Esophagus muscularis mucosa (tissue), 4 donors: ENCODE measurements around the gene EVC. TPM values are rescaled to one million over a fixed set of nuclear protein-coding genes. Genes with fewer than 3 reads are reported as not detected.

ENCODE experiments used
- DNase-seq: peaks from one replicate; pipeline ENCODE4 v3.0.0-alpha.2; 2017; ENCODE audit errors: extremely low spot score
- H3K27ac ChIP-seq, 4 donors: fragments of 200-600 bp; sonication (generic); replicated peaks in 1 of 4; 1 replicate in 3 of 4; 2 replicates in 1 of 4; pipeline ENCODE4 v1.5.1; 2016 to 2019; ENCODE audit warnings: mild to moderate bottlenecking in 1 of 4
- H3K27me3 ChIP-seq, 4 donors: fragments of 200-600 bp; sonication (generic); one replicate each; pipeline versions ENCODE4 v1.5.1 to v1.6.0; 2016 to 2019
- H3K36me3 ChIP-seq, 4 donors: fragments of 200-600 bp; sonication (generic); one replicate each; pipeline ENCODE4 v1.5.1; 2016 to 2019
- H3K4me1 ChIP-seq, 4 donors: fragments of 200-600 bp; sonication (generic); one replicate each; pipeline ENCODE4 v1.5.1; 2016 to 2019
- H3K4me3 ChIP-seq, 4 donors: fragments of 200-600 bp; sonication (generic); 1 replicate in 2 of 4; 2 replicates in 2 of 4; pipeline ENCODE4 v1.5.1; 2016 to 2019; ENCODE audit warnings: mild to moderate bottlenecking in 4 of 4, moderate library complexity in 1 of 4
- H3K9me3 ChIP-seq, 4 donors: fragments of 200-600 bp; sonication (generic); 1 replicate in 3 of 4; 2 replicates in 1 of 4; pipeline ENCODE4 v1.5.1; 2016 to 2019
- CTCF ChIP-seq, 3 experiments: fragments of 200-600 bp in 2 of 3; fragments of 450-650 bp in 1 of 3; sonication (generic) in 2 of 3; IDR thresholded peaks; one replicate each; pipeline ENCODE4 v1.5.1; 2017 to 2019; ENCODE audit warnings: antibody characterized with exemption in 3 of 3, mild to moderate bottlenecking in 2 of 3, moderate library complexity in 1 of 3
- EP300 ChIP-seq: sonication (generic); formaldehyde crosslinking; IDR thresholded peaks from one replicate; pipeline ENCODE4 v1.6.1; 2017; ENCODE audit warnings: antibody characterized with exemption
- POLR2A ChIP-seq: fragments of 450-650 bp; IDR thresholded peaks from one replicate; pipeline ENCODE4 v1.6.1; 2017; ENCODE audit warnings: antibody characterized with exemption, moderate library complexity, mild to moderate bottlenecking, low read depth
- POLR2AphosphoS5 ChIP-seq, 2 donors: sonication (generic); formaldehyde crosslinking; IDR thresholded peaks; one replicate each; pipeline ENCODE4 v1.6.1; 2017; ENCODE audit warnings: antibody characterized with exemption in 2 of 2
- WGBS: methylation state at CpG from one replicate; pipeline ENCODE4 v1.1.5; 2018; 5-methylcytosine and 5-hydroxymethylcytosine counted together
- intact Hi-C: fragments of 100-400 bp; cut with DNase I; formaldehyde crosslinking; loops from one replicate; pipeline ENCODE4 v1.15.1; 2023
- total RNA-seq, 4 donors: library from RNA; depleted of rRNA; stranded (reverse); fragments of >200 nt; gene quantifications; one replicate each; pipeline versions ENCODE4 v1.1.0 to v1.2.1, GENCODE V29; 2016

The EVC gene
- total RNA-seq, 4 donors from 2014 or later: 25.7 to 59.6 (median 44.2) TPM

- H3K4me1 ChIP-seq: peaks cover 0 to 3% (median 0%) of the 10 kb centered on the region in 4 donors
- no peak for DNase-seq
- peaks cover 14 to 96% (median 47%) of the 10 kb centered on the region in 4 donors for H3K36me3 ChIP-seq
- H3K9me3 ChIP-seq: no peaks in the 10 kb centered on the region
- intact Hi-C loops: no loop called here
- H3K4me3 ChIP-seq: no peak overlapping the region
- H3K27me3 ChIP-seq: no peaks in the 10 kb centered on the region
- H3K27ac ChIP-seq: no peak overlapping the region
- TF ChIP-seq POLR2AphosphoS5 (IDR thresholded peaks at IDR 0.05) (no peak), POLR2A (no peak), CTCF (IDR thresholded peaks at IDR 0.05) (no peak), EP300 (no peak)
- 95% methylated on average over 12 of the region's 12 CpGs for WGBS
Measured at GRCh38 chr4:5802565-5802964, 91.6 kb downstream of the EVC start.

- H3K36me3 ChIP-seq: peaks cover 19 to 96% (median 47%) of the 10 kb centered on the region in 4 donors
- no peak for DNase-seq
- TF ChIP-seq CTCF (IDR thresholded peaks at IDR 0.05) (no peak), POLR2AphosphoS5 (IDR thresholded peaks at IDR 0.05) (no peak), POLR2A (no peak), EP300 (no peak)
- intact Hi-C loops: no loop called here
- no peak overlapping the region for H3K27ac ChIP-seq
- 87% methylated on average over 12 of the region's 14 CpGs for WGBS
- no peaks in the 10 kb centered on the region for H3K27me3 ChIP-seq
- no peak overlapping the region for H3K4me3 ChIP-seq
- peaks cover 0 to 6% (median 2%) of the 10 kb centered on the region in 4 donors for H3K4me1 ChIP-seq
- H3K9me3 ChIP-seq: no peaks in the 10 kb centered on the region
Measured at GRCh38 chr4:5804656-5805055, 93.7 kb downstream of the EVC start.

GRCh38 chr4:5805270-5805669 lies 94.3 kb downstream of the EVC start:
- TF ChIP-seq EP300 (no peak), POLR2AphosphoS5 (IDR thresholded peaks at IDR 0.05) (no peak)
- Histone ChIP-seq H3K4me1 (peaks cover 0 to 6% (median 2%) of the 10 kb centered on the region in 4 donors), H3K27ac (no peak overlapping the region), H3K36me3 (peaks cover 25 to 96% (median 51%) of the 10 kb centered on the region in 4 donors), H3K27me3 (no peaks in the 10 kb centered on the region), H3K4me3 (no peak overlapping the region), H3K9me3 (peaks cover 0 to 4% (median 0%) of the 10 kb centered on the region in 4 donors)
- intact Hi-C loops: no loop called here
- 97% methylated on average over 10 of the region's 11 CpGs for WGBS
- DNase-seq: no peak

GRCh38 chr4:5808081-5808741 lies 97.2 kb downstream of the EVC start:
- no peak overlapping the region for H3K27ac ChIP-seq
- no peak for DNase-seq
- H3K4me1 ChIP-seq: peaks cover 0 to 6% (median 2%) of the 10 kb centered on the region in 4 donors
- peaks cover 0 to 9% (median 0%) of the 10 kb centered on the region in 4 donors for H3K9me3 ChIP-seq
- 79% methylated on average over 6 of the region's 10 CpGs for WGBS
- TF ChIP-seq CTCF (IDR thresholded peaks at IDR 0.05) (no peak), POLR2AphosphoS5 (IDR thresholded peaks at IDR 0.05) (no peak), POLR2A (no peak), EP300 (no peak)
- no peaks in the 10 kb centered on the region for H3K27me3 ChIP-seq
- H3K36me3 ChIP-seq: peaks cover 22 to 96% (median 56%) of the 10 kb centered on the region in 4 donors
- no peak overlapping the region for H3K4me3 ChIP-seq
- intact Hi-C loops: no loop called here

GRCh38 chr4:5809216-5809776 lies 98.3 kb downstream of the EVC start:
- H3K27me3 ChIP-seq: no peaks in the 10 kb centered on the region
- peaks cover 0 to 9% (median 0%) of the 10 kb centered on the region in 4 donors for H3K9me3 ChIP-seq
- DNase-seq: no peak
- H3K4me1 ChIP-seq: peaks cover 0 to 6% (median 2%) of the 10 kb centered on the region in 4 donors
- no peak overlapping the region for H3K27ac ChIP-seq
- intact Hi-C loops: no loop called here
- TF ChIP-seq CTCF (IDR thresholded peaks at IDR 0.05): no peak
- TF ChIP-seq EP300: no peak
- TF ChIP-seq POLR2AphosphoS5 (IDR thresholded peaks at IDR 0.05): no peak
- 100% methylated on average over 1 of the region's 12 CpGs for WGBS
- H3K4me3 ChIP-seq: no peak overlapping the region
- peaks cover 22 to 96% (median 58%) of the 10 kb centered on the region in 4 donors for H3K36me3 ChIP-seq
